Stimulated activated CD8-positive, alpha-beta memory T cell treated with anti-CD3 and anti-CD28 coated beads, Interleukin-12 subunit alpha, Interleukin-12 subunit beta, amount 100 ng/mL, for 24 hours (primary cell): ENCODE data around the gene FYTTD1.
"Not testable (repeated sequence)": the region's sequence is repeated elsewhere in the genome, so short reads cannot be mapped to it uniquely, and the experiment has no call there.

Source experiments
- DNase-seq: peaks from one replicate; pipeline ENCODE4 v3.0.0-alpha.2; 2020; ENCODE audit errors: extremely low read depth

The FYTTD1 gene

GRCh38 chr3:197749601-197750395 lies at the start of gene FYTTD1:
TSS of gene FYTTD1 (plus strand) at chr3:197749883. CDS start at chr3:197749972, 89 bp downstream.
- DNase-seq = peak; percentile 74

- DNase-seq = no peak
Measured at GRCh38 chr3:197700095-197700494, 49.6 kb upstream of the FYTTD1 start.

DNA sequence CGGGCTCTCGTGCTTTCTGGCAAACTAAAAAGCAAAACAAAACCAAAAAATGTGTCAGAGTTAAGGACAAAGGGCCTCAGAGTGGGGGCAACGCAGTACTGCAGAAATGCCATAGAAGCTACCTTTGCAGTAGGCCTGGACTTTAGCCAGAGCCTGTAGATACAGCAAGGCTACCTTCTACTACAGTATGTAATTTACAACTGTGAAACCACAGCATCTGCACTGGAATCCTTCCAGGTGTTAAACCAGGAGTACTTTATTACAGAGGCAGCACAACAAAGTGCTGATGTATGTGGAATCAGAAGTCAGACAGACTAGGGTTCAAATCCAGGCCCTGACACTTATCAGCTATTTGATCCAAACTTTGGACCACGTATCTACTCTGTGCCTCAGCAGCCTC lies 47.8 kb upstream of the FYTTD1 start:
- no peak for DNase-seq

- DNase-seq = no peak
Measured at GRCh38 chr3:197706658-197707057, 43.0 kb upstream of the FYTTD1 start.

DNA sequence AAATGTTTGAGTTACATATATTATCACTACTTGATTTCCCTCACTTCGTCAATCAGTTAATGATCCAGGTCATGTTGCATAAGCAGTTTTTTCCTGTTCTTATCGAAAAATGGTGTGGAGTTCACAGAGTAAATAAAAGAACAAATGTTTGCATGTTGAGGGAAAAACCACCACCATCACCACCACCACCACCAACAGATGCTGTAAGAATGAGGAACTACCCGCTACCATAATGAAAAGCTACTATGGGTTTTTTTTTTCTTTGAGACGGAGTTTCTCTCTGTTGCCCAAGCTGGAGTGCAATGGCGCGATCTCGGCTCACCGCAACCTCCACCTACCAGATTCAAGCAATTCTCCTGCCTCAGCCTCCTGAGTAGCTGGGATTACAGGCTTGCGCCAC lies 40.5 kb upstream of the FYTTD1 start:
- DNase-seq = no peak

- DNase-seq = not testable (repeated sequence)
Measured at GRCh38 chr3:197710965-197711364, 38.7 kb upstream of the FYTTD1 start.

- peak; percentile 58 for DNase-seq
Measured at GRCh38 chr3:197711973-197712707, 37.5 kb upstream of the FYTTD1 start.

GRCh38 chr3:197713477-197713822 lies 36.2 kb upstream of the FYTTD1 start:
- DNase-seq = no peak

GRCh38 chr3:197714251-197714650 lies 35.4 kb upstream of the FYTTD1 start:
- DNase-seq = no peak

GRCh38 chr3:197718891-197719290 lies 30.8 kb upstream of the FYTTD1 start:
- no peak for DNase-seq

DNA sequence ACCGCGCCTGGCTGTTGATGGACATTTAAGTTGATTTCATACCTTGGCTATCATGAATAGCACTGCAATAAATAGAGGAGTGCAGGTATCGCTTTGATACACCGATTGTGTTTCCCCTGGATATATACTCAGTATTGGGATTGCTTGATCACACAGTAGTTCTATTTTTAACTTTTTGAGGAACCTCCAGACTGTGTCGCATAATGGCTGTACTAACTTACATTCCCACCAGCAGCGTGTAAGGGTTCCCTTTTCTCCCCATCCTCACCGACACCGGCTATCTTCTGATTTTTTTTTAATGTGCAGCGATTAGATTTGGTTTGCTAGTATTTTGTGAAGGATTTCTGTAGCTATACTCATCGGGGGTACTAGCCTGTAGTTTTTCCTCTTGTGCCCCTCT lies 29.0 kb upstream of the FYTTD1 start:
- no peak for DNase-seq

DNA sequence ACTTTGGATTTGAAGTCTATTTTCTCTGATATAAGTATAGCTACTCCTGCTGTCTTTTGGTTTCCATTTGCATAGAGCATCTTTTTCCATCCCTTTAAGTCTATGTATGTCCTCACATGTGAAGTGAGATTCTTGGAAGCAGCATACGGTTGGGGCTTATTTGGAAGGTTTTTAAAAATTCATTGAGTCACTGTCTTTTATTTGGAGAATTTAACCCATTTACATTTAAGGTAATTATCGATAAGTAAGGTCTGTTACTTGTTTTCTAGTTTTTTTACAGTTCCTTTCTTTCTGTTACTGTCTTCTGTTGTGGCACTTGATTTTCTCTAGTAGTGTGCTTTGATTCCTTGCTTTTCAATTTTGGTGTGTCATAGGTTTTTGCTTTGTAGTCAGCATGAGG lies 26.9 kb upstream of the FYTTD1 start:
- DNase-seq = no peak

GRCh38 chr3:197727878-197728277 lies 21.8 kb upstream of the FYTTD1 start:
- DNase-seq = not testable (repeated sequence)

DNA sequence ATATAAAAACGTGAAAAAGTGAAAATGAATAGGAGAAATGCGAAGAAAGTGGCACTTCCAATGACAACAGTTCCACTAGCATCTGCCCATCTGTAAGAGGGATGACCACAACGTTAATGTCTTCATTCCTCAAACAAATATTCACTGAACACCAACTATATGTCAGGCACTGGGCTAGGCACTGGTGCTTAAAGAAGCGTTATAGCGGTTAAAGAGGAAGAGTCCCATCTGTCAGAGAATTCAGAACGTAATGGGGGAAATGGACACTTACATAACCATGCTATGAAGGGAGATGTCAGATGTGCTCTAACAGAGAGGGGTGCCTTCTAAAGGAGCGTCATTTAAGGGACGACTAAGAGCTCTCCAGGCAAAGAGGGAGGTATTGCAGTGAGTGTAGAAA lies 21.2 kb upstream of the FYTTD1 start:
- no peak for DNase-seq

DNA sequence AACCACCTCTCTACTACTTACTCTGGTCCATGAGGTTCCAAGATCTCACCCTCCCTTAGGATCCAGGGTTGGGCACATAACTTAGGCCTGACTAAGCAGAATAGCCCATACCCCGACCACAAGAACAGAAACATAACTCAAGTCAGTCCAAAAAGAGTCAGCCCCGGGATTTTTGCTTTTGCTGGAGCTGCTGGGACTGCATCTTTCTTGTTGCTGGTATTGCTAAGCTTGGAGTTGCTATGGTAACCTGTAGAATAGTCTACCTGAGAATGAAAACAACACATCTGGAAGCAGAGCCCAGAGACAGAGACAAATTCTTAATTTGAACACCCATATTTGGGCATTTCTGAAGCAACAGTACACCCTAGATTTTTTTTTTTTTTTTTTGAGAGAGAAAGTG lies 19.5 kb upstream of the FYTTD1 start:
- no peak for DNase-seq

- not testable (repeated sequence) for DNase-seq
Measured at GRCh38 chr3:197730770-197731169, 18.9 kb upstream of the FYTTD1 start.

- not testable (repeated sequence) for DNase-seq
Measured at GRCh38 chr3:197731483-197731882, 18.2 kb upstream of the FYTTD1 start.

- no peak for DNase-seq
Measured at GRCh38 chr3:197733042-197733441, 16.6 kb upstream of the FYTTD1 start.

- DNase-seq = no peak
Measured at GRCh38 chr3:197734667-197735318, 14.9 kb upstream of the FYTTD1 start.

DNA sequence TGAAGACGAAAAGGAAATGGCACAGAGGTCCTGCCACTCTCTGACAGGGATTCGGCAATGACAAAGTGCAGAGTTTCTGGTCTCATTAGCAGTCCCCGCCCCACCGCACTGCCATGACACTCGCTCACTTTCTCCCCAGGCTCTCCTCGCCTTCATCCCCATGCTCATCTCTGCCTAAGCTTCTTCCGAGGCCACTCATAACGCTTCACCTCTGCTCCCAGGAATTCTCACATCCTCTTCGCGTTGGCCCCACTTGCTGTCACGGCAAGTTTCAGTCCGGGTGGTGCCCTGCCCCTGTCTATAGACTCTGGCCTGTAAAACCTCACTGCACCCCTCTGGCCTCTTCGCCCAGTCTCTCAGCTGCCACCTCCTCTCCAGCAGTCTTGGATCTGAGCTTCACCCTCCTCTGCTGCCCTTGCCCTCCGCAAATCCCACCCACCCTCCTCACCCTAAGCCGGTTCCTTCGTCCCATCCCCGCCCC lies 13.6 kb upstream of the FYTTD1 start:
- DNase-seq = no peak

GRCh38 chr3:197736491-197737318 lies 13.0 kb upstream of the FYTTD1 start, which contains the start of gene RUBCN:
TSS of gene RUBCN (minus strand) at chr3:197736904. CDS start at chr3:197736719, 185 bp downstream.
- peak; percentile 89 for DNase-seq

GRCh38 chr3:197737319-197737649 lies 12.4 kb upstream of the FYTTD1 start:
- no peak for DNase-seq
